Measurements from ENCODE around the gene INHBC. TPM values are rescaled to one million over a fixed set of nuclear protein-coding genes. Genes with fewer than 3 reads are reported as not detected.
"Not testable (repeated sequence)": the region's sequence is repeated elsewhere in the genome, so short reads cannot be mapped to it uniquely, and the experiment has no call there.

INHBC gene
- total and polyA plus RNA-seq, 5 donors from 2014 or later: 0.21 TPM; not detected in 4

DNA sequence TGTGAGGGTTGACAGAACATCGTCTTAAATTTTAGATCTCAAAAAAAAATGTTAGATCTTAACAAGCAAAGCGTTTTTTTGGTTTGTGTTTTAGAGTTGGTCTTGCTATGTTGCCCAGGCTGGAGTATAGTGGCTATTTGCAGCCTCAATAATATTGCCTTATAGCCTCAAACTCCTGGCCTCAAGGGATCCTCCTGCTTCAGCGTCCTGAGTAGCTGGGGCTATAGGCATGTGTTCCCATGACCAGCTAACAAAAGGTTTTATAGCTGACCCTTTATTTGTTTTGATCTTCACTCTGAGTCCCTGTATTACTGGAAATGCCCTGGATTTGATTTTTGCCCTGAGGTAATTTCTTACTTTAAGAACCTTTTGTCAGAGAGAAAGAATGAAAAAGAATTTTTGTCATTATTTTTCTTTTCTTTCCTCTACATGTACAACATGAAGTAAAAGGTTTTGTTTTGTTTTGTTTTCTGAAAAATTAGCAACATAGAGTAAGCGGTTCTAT, 5.2 kb downstream of the INHBC start:
- H3K27ac Mint-ChIP-seq: no peak overlapping the region
- Histone ChIP-seq H3K36me3 (ENCODE audit: control insufficient read depth, insufficient read depth, low read length) (no peaks in the 10 kb centered on the region), H3K4me3 (ENCODE audit: low read depth, low read length) (no peak overlapping the region), H3K27me3 (ENCODE audit: control insufficient read depth, insufficient read depth, low read length) (peaks cover 4% of the 10 kb centered on the region), H3K27ac (ENCODE audit: insufficient read depth, low read length, poor library complexity, severe bottlenecking) (no peak overlapping the region), H3K9me3 (ENCODE audit: control insufficient read depth in 2 of 2, low read length in 2 of 2) (peaks cover 2 to 5% of the 10 kb centered on the region in 2 experiments), H3K4me1 (ENCODE audit: control insufficient read depth, insufficient read depth, low read length, poor library complexity, severe bottlenecking) (no peaks in the 10 kb centered on the region)
- DNase-seq: no peak
- peaks cover 7% of the 10 kb centered on the region for H3K36me3 Mint-ChIP-seq
- H3K4me3 Mint-ChIP-seq: peak overlapping the region in 1 of 4 donors; percentile 27
- H3K27me3 Mint-ChIP-seq: peaks cover 22% of the 10 kb centered on the region
- ATAC-seq (ENCODE audit: low read depth in 2 of 2): no peak
- H3K4me1 Mint-ChIP-seq: peaks cover 0 to 2% (median under 1%) of the 10 kb centered on the region in 4 donors
- peaks cover 3 to 10% (median 5%) of the 10 kb centered on the region in 7 donors for H3K9me3 Mint-ChIP-seq

DNA sequence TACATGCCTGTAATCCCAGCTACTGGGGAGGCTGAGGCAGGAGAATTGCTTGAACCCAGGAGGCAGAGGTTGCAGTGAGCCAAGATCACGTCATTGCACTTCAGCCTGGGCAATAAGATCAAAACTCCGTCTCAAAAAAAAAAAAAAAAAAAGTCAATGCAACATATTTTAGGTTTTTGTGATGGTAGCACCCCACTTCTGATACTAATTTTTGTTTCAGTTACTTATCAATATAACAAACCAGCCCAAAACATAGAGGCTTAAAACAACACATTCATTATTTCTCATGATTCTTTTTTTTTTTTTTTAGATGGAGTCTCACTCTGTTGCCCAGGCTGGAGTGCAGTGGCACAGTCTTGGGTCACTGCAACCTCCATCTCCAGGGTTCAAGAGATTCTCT, 6.8 kb downstream of the INHBC start:
- H3K27me3 Mint-ChIP-seq: peaks cover 28% of the 10 kb centered on the region
- H3K36me3 Mint-ChIP-seq; H3K4me3 ChIP-seq (ENCODE audit: low read depth, low read length); H3K36me3 ChIP-seq (ENCODE audit: control insufficient read depth, insufficient read depth, low read length); H3K27me3 ChIP-seq (ENCODE audit: control insufficient read depth, insufficient read depth, low read length); H3K27ac ChIP-seq (ENCODE audit: insufficient read depth, low read length, poor library complexity, severe bottlenecking); H3K9me3 ChIP-seq (ENCODE audit: control insufficient read depth in 2 of 2, low read length in 2 of 2); DNase-seq; H3K4me3 Mint-ChIP-seq; H3K9me3 Mint-ChIP-seq; ATAC-seq (ENCODE audit: low read depth in 2 of 2); H3K27ac Mint-ChIP-seq; H3K4me1 Mint-ChIP-seq; H3K4me1 ChIP-seq (ENCODE audit: control insufficient read depth, insufficient read depth, low read length, poor library complexity, severe bottlenecking): not testable (repeated sequence)

DNA sequence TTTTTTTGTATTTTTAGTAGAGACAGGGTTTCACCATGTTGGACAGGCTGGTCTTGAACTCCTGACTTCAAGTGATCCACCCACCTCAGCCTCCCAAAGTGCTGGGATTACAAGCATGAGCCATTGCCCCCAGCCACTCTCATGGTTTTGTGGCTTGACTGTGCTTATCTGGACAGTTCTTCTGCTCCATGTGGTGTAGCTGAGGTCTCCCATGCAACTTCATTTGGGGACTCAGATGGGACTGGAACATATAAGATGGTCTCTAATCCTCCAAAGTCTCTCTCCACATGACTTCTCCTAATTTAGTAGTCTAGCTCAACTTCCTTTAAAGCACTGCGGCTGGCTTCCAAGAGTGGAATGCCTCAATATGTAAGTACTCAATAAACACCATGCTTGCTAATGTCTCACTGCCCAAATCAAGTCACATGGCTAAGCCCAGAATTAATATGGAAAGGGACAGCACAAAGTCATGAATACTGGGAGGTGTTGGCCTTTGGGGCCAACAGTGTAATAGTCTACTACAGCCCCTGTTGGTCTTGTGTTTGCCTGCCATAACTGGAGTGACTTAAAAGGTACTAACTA, 7.4 kb downstream of the INHBC start:
- peaks cover 7% of the 10 kb centered on the region for H3K36me3 Mint-ChIP-seq
- Histone ChIP-seq H3K27me3 (ENCODE audit: control insufficient read depth, insufficient read depth, low read length) (peaks cover 4% of the 10 kb centered on the region), H3K36me3 (ENCODE audit: control insufficient read depth, insufficient read depth, low read length) (no peaks in the 10 kb centered on the region), H3K27ac (ENCODE audit: insufficient read depth, low read length, poor library complexity, severe bottlenecking) (no peak overlapping the region), H3K9me3 (ENCODE audit: control insufficient read depth in 2 of 2, low read length in 2 of 2) (peaks cover 2 to 5% of the 10 kb centered on the region in 2 experiments), H3K4me3 (ENCODE audit: low read depth, low read length) (no peak overlapping the region), H3K4me1 (ENCODE audit: control insufficient read depth, insufficient read depth, low read length, poor library complexity, severe bottlenecking) (no peaks in the 10 kb centered on the region)
- DNase-seq (no peak), ATAC-seq (ENCODE audit: low read depth in 2 of 2) (no peak)
- peaks cover 28% of the 10 kb centered on the region for H3K27me3 Mint-ChIP-seq
- H3K27ac Mint-ChIP-seq: no peak overlapping the region
- peaks cover 0 to 4% (median 0%) of the 10 kb centered on the region in 4 donors for H3K4me1 Mint-ChIP-seq
- H3K9me3 Mint-ChIP-seq: peaks cover 3 to 10% (median 5%) of the 10 kb centered on the region in 7 donors
- H3K4me3 Mint-ChIP-seq: no peak overlapping the region

DNA sequence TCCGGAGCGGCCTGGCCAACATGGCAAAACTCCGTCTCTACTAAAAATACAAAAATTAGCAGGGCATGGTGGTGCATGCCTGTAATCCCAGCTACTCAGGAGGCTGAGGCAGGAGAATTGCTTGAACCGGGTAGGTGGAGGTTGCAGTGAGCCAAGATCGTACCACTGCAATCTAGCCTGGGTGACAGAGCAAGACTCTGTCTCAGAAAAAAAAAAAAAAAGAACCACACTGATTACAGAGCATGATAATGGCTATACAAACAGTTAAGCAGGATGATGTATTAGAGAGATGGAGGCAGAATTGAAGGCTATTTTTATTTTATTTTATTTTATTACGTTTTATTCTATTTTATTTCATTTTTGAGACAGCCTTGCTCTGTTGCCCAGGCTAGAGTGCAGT, 9.8 kb downstream of the INHBC start:
- H3K27ac Mint-ChIP-seq; H3K4me1 Mint-ChIP-seq; H3K27me3 ChIP-seq (ENCODE audit: control insufficient read depth, insufficient read depth, low read length): not testable (repeated sequence)

DNA sequence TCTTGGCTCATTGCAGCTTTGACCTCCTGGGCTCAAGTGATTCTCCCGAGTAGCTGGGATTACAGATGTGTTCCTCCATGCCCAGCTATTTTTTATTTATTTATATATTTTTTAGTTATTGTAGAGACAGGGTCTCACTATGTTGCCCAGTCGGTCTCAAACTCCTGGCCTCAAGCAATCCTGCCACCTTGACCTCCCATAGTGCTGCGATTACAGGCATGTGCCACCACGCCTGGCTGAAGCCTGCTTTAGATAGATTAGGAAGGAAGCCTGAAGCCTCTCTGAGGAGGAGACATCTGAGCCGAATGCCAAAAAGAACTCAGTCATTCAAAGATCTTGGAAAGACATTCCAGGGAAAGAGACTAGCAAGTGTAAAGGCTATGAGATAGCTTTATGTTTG, 10.2 kb downstream of the INHBC start:
- peaks cover 0 to 4% (median 0%) of the 10 kb centered on the region in 4 donors for H3K4me1 Mint-ChIP-seq
- H3K27me3 Mint-ChIP-seq: peaks cover 20% of the 10 kb centered on the region
- no peak overlapping the region for H3K27ac ChIP-seq (ENCODE audit: insufficient read depth, low read length, poor library complexity, severe bottlenecking)

More for the DNA sequence above, 9.8 kb downstream of the INHBC start:
- H3K4me3 ChIP-seq (ENCODE audit: low read depth, low read length); H3K9me3 ChIP-seq (ENCODE audit: control insufficient read depth in 2 of 2, low read length in 2 of 2); H3K27ac ChIP-seq (ENCODE audit: insufficient read depth, low read length, poor library complexity, severe bottlenecking); DNase-seq; H3K36me3 Mint-ChIP-seq; H3K4me1 ChIP-seq (ENCODE audit: control insufficient read depth, insufficient read depth, low read length, poor library complexity, severe bottlenecking); ATAC-seq (ENCODE audit: low read depth in 2 of 2); H3K9me3 Mint-ChIP-seq; H3K36me3 ChIP-seq (ENCODE audit: control insufficient read depth, insufficient read depth, low read length); H3K4me3 Mint-ChIP-seq: not testable (repeated sequence)
- peaks cover 20% of the 10 kb centered on the region for H3K27me3 Mint-ChIP-seq

DNA sequence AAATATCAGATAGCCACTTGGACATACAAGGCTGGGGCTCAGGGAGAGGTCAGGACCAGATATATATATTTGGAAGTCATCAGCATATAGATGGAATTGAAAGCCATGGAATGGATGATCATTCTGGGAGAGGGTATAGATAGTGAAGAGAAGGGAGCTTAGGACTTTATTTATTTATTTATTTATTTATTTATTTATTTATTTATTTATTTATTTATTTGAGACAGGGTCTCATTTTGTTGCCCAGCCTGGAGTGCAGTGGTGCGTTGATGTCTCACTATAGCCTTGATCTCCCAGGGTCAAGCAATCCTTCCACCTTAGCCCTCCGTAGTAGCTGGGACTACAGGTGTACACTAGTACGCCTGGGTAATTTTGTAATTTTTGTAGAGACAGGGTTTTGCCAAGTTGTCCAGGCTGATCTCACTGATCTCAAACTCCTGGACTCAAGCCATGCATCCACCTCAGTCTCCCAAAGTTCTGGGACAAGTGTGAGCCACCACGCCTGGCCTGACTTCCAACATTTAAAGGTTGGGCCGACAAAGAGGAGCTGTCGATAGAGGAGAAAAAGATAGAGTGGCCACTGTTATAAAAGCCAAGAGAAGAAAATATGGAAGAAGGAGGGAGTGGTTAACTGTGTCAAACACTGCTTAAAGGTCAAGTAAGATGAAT, 11.8 kb downstream of the INHBC start:
- no peak overlapping the region for H3K27ac ChIP-seq (ENCODE audit: insufficient read depth, low read length, poor library complexity, severe bottlenecking)
- DNase-seq (no peak), ATAC-seq (ENCODE audit: low read depth in 2 of 2) (no peak)
- no peaks in the 10 kb centered on the region for H3K27me3 ChIP-seq (ENCODE audit: control insufficient read depth, insufficient read depth, low read length)
- H3K27me3 Mint-ChIP-seq: peaks cover 18% of the 10 kb centered on the region
- no peak overlapping the region for H3K4me3 ChIP-seq (ENCODE audit: low read depth, low read length)
- no peaks in the 10 kb centered on the region for H3K36me3 ChIP-seq (ENCODE audit: control insufficient read depth, insufficient read depth, low read length)
- peaks cover 0 to 4% (median 0%) of the 10 kb centered on the region in 4 donors for H3K4me1 Mint-ChIP-seq
- H3K4me3 Mint-ChIP-seq: no peak overlapping the region
- peaks cover 7% of the 10 kb centered on the region for H3K36me3 Mint-ChIP-seq
- no peak overlapping the region for H3K27ac Mint-ChIP-seq
- no peaks in the 10 kb centered on the region for H3K4me1 ChIP-seq (ENCODE audit: control insufficient read depth, insufficient read depth, low read length, poor library complexity, severe bottlenecking)
- peaks cover 1 to 6% (median 4%) of the 10 kb centered on the region in 7 donors for H3K9me3 Mint-ChIP-seq
- peaks cover under 1 to 5% of the 10 kb centered on the region in 2 experiments for H3K9me3 ChIP-seq (ENCODE audit: control insufficient read depth in 2 of 2, low read length in 2 of 2)

More for the DNA sequence above, 10.2 kb downstream of the INHBC start:
- Histone ChIP-seq H3K4me1 (ENCODE audit: control insufficient read depth, insufficient read depth, low read length, poor library complexity, severe bottlenecking) (no peaks in the 10 kb centered on the region), H3K4me3 (ENCODE audit: low read depth, low read length) (no peak overlapping the region), H3K9me3 (ENCODE audit: control insufficient read depth in 2 of 2, low read length in 2 of 2) (peaks cover 2 to 5% of the 10 kb centered on the region in 2 experiments), H3K27me3 (ENCODE audit: control insufficient read depth, insufficient read depth, low read length) (no peaks in the 10 kb centered on the region), H3K36me3 (ENCODE audit: control insufficient read depth, insufficient read depth, low read length) (no peaks in the 10 kb centered on the region)
- no peak for ATAC-seq (ENCODE audit: low read depth in 2 of 2)
- Mint-ChIP-seq H3K27ac (no peak overlapping the region), H3K4me3 (no peak overlapping the region), H3K36me3 (peaks cover 7% of the 10 kb centered on the region), H3K9me3 (peaks cover 3 to 10% (median 5%) of the 10 kb centered on the region in 7 donors)
- DNase-seq: no peak

DNA sequence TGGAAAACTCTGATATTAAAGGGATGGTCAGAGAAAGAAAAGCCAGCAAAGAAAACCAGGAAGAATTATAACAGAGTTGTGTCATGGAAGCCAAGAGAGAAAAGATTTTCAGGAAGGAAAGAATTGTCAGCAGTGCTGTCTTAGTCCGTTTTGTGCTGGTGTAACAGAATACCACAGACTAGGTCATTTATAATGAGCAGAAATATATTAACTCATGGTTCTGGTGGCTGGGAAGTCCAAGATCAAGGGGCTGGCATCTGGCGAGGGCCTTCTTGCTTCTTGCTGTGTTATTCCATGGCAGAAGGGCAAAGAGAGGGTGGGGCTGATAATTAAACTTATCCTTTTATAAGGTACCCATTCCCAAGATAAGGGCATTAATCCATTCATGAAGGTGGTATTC, 14.1 kb downstream of the INHBC start:
- Histone ChIP-seq H3K36me3 (ENCODE audit: control insufficient read depth, insufficient read depth, low read length) (no peaks in the 10 kb centered on the region), H3K27me3 (ENCODE audit: control insufficient read depth, insufficient read depth, low read length) (no peaks in the 10 kb centered on the region), H3K27ac (ENCODE audit: insufficient read depth, low read length, poor library complexity, severe bottlenecking) (no peak overlapping the region), H3K4me3 (ENCODE audit: low read depth, low read length) (no peak overlapping the region), H3K9me3 (ENCODE audit: control insufficient read depth in 2 of 2, low read length in 2 of 2) (no peaks in the 10 kb centered on the region), H3K4me1 (ENCODE audit: control insufficient read depth, insufficient read depth, low read length, poor library complexity, severe bottlenecking) (no peaks in the 10 kb centered on the region)
- no peak overlapping the region for H3K4me3 Mint-ChIP-seq
- DNase-seq (no peak), ATAC-seq (ENCODE audit: low read depth in 2 of 2) (no peak)
- H3K27me3 Mint-ChIP-seq: peaks cover 10% of the 10 kb centered on the region
- H3K36me3 Mint-ChIP-seq: no peaks in the 10 kb centered on the region
- H3K9me3 Mint-ChIP-seq: no peaks in the 10 kb centered on the region
- peaks cover 0 to 4% (median 0%) of the 10 kb centered on the region in 4 donors for H3K4me1 Mint-ChIP-seq
- H3K27ac Mint-ChIP-seq: no peak overlapping the region
